GM12892 (cell line): ENCODE measurements around the gene CUEDC2.

Experiments
- POLR2A ChIP-seq: IDR thresholded peaks from 2 replicates; pipeline ENCODE4 v1.6.1; 2011; ENCODE audit warnings: low read depth, low read length, control low read depth
- POLR2AphosphoS5 ChIP-seq: IDR thresholded peaks from 2 replicates; pipeline ENCODE4 v1.6.1; 2011; ENCODE audit warnings: low read depth, low read length, control low read depth

- TF ChIP-seq POLR2AphosphoS5 = no peak
- TF ChIP-seq POLR2A = no peak
Observed at GRCh38 chr10:102479651-102480050, 47.3 kb upstream of the CUEDC2 start.
